OCI-LY3 (cell line): ENCODE measurements around the gene PURB.

ENCODE experiments used
- EZH2phosphoT487 ChIP-seq: fragments of 200-600 bp; shearing (Covaris generic); IDR thresholded peaks from 2 replicates; pipeline ENCODE4 v1.6.1; 2018; ENCODE audit warnings: antibody characterized with exemption, mixed run types, low read depth
- TF ChIP-seq, protein P1 (sequence below): fragments of 200-600, 300-600 bp; sonication (generic); IDR thresholded peaks from 2 replicates; pipeline ENCODE4 v1.5.1; 2014; ENCODE audit warnings: antibody characterized with exemption, low read length, low read depth

DNA sequence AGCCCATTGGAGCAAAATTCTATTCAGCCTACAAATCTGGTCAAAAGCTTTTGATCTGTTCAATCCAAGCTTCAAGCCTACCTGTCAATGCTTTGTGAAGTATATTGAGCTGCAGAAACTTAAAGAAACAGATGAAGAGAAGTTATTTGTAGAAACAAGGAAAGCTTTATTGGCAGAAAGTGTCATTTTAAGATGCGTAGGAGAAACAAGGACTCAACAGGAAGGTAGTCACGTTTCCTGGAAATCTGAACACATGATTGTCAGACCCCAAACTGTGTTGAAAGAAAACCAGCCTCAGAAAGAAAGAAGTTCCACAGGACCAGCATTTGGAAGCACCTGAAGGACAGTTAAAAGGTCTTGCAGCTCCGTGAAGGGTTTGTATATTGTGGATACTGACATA is 34.8 kb upstream of the PURB start:
- TF ChIP-seq, protein P1, sequence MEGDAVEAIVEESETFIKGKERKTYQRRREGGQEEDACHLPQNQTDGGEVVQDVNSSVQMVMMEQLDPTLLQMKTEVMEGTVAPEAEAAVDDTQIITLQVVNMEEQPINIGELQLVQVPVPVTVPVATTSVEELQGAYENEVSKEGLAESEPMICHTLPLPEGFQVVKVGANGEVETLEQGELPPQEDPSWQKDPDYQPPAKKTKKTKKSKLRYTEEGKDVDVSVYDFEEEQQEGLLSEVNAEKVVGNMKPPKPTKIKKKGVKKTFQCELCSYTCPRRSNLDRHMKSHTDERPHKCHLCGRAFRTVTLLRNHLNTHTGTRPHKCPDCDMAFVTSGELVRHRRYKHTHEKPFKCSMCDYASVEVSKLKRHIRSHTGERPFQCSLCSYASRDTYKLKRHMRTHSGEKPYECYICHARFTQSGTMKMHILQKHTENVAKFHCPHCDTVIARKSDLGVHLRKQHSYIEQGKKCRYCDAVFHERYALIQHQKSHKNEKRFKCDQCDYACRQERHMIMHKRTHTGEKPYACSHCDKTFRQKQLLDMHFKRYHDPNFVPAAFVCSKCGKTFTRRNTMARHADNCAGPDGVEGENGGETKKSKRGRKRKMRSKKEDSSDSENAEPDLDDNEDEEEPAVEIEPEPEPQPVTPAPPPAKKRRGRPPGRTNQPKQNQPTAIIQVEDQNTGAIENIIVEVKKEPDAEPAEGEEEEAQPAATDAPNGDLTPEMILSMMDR: no peak
- TF ChIP-seq EZH2phosphoT487: no peak
